ENCODE data around the gene TMTC2.
"Not testable (repeated sequence)": the region's sequence is repeated elsewhere in the genome, so short reads cannot be mapped to it uniquely, and the experiment has no call there.

TMTC2 gene

DNA sequence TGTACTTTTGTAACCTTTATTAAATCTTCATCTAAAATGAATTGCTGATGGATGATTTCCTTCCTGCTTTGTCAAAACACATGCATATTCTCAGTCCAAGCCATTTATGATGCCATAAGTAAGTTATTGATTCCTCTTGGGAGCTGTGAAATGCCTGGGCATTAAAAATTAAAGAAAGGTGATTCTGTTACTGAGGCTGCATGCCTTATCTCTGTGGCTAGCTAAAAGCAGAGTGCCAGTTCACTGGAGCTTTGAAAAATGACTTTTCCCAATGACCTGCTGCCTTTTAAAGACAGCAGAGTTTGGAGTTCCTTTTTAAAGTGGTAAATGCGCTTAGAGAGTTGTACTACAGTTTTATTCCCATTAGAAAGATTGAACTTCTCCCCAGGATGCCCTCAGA lies 152.1 kb downstream of the TMTC2 start:
- ChIA-PET CTCF (interaction anchor here (0.5 kb wide), 1 partner anchor 121 kb away, joined by 3 read pairs; no protein-coding TSS in a partner anchor), POLR2A (ENCODE audit: low non-redundant PET) (no interaction called here)
- no peak overlapping the region for H3K27ac ChIP-seq
- no peak for DNase-seq (ENCODE audit: low spot score)
- TF ChIP-seq CTCF (conservative IDR thresholded peaks at IDR 0.05; ENCODE audit: low read depth): no peak

DNA sequence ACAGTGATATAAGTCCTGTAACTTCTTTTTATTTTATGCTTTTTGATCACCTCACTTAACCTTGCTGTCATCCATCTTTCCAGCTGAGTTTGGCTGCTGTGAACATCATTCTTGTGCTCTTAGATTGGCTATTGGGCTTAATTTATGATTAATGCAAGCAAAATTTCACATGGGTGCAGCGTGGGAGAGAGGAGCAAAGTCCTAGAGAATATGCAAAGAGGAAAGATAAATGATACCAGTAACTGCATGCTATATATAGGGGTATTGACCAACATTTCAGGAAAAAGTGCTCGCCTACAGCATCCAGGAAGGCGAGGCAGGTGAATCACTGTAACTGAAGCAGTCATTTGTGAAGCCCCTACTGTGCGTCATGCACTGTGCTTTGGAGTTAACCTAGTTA lies 153.1 kb downstream of the TMTC2 start:
- POLR2A ChIA-PET (ENCODE audit: low non-redundant PET): no interaction called here
- CTCF ChIA-PET: no interaction called here
- H3K27ac ChIP-seq: no peak overlapping the region
- DNase-seq (ENCODE audit: low spot score): no peak
- no peak for TF ChIP-seq CTCF (conservative IDR thresholded peaks at IDR 0.05; ENCODE audit: low read depth)

GRCh38 chr12:82841487-82841904 lies 154.8 kb downstream of the TMTC2 start:
- ChIA-PET CTCF (interaction anchor here (0.6 kb wide), 1 partner anchor 781 kb away, joined by 4 read pairs; no protein-coding TSS in a partner anchor), POLR2A (ENCODE audit: low non-redundant PET) (no interaction called here)
- H3K27ac ChIP-seq: no peak overlapping the region
- no peak for TF ChIP-seq CTCF (conservative IDR thresholded peaks at IDR 0.05; ENCODE audit: low read depth)
- DNase-seq (ENCODE audit: low spot score): no peak

- DNase-seq (ENCODE audit: low spot score): no peak
- CTCF ChIA-PET: no interaction called here
- TF ChIP-seq CTCF (conservative IDR thresholded peaks at IDR 0.05; ENCODE audit: low read depth): no peak
- H3K27ac ChIP-seq: no peak overlapping the region
- POLR2A ChIA-PET (ENCODE audit: low non-redundant PET): no interaction called here
Observed at GRCh38 chr12:82842480-82842879, 155.8 kb downstream of the TMTC2 start.

- CTCF ChIA-PET; POLR2A ChIA-PET (ENCODE audit: low non-redundant PET); H3K27ac ChIP-seq; DNase-seq (ENCODE audit: low spot score): not testable (repeated sequence)
Observed at GRCh38 chr12:82845076-82845475, 158.4 kb downstream of the TMTC2 start.

DNA sequence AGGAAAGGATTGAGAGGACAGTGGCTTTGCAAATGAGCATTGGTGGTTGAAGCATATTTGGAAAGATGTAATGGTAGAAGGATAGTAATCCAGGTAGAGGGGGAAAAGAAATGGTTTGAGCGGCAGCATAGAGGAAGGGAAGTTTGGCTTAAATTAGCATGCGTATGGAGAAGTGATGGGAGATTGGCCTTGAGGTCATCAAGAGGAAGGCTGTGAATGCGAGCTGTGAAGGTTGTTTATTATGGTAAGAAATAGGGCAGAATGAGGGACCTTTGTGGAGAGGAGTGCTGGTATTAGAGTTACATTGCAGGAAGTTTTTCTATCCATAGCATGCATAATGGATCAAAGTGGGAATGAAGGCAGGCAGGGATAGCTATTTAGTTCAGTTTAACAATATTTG lies 162.1 kb downstream of the TMTC2 start:
- no peak for TF ChIP-seq CTCF (conservative IDR thresholded peaks at IDR 0.05; ENCODE audit: low read depth)
- POLR2A ChIA-PET (ENCODE audit: low non-redundant PET): no interaction called here
- CTCF ChIA-PET: no interaction called here
- no peak overlapping the region for H3K27ac ChIP-seq
- no peak for DNase-seq (ENCODE audit: low spot score)

GRCh38 chr12:82852529-82852928 lies 165.8 kb downstream of the TMTC2 start:
- TF ChIP-seq CTCF (conservative IDR thresholded peaks at IDR 0.05; ENCODE audit: low read depth): no peak
- DNase-seq (ENCODE audit: low spot score): no peak
- H3K27ac ChIP-seq: no peak overlapping the region
- ChIA-PET CTCF (no interaction called here), POLR2A (ENCODE audit: low non-redundant PET) (no interaction called here)

Measured in RWPE1 (cell line).